ENCODE data around the gene ZBTB45.

- TF ChIP-seq CTCF (IDR thresholded peaks at IDR 0.05) (peak in 1 of 4 experiments; percentile 4), POLR2A (IDR thresholded peaks at IDR 0.05) (peak in 1 of 2 donors; percentile 55)
Observed at GRCh38 chr19:58475714-58476497, 43.7 kb downstream of the ZBTB45 start, which contains the start of gene ZNF446.

Data from uterus (tissue), 2 donors.